HG03196 (cell line): ENCODE data around the gene JADE1.
A peak's percentile ranks its signal among the peaks of the same experiment; 100 is the strongest.

Experiments
- ATAC-seq: cut with Tn5 transposase; IDR thresholded peaks from one replicate; pipeline ENCODE4 v1.9.1; 2021; ENCODE audit not compliant: unreplicated experiment

Gene JADE1

GRCh38 chr4:128840711-128841318 lies 31.3 kb downstream of the JADE1 start:
- ATAC-seq, result no peak

DNA sequence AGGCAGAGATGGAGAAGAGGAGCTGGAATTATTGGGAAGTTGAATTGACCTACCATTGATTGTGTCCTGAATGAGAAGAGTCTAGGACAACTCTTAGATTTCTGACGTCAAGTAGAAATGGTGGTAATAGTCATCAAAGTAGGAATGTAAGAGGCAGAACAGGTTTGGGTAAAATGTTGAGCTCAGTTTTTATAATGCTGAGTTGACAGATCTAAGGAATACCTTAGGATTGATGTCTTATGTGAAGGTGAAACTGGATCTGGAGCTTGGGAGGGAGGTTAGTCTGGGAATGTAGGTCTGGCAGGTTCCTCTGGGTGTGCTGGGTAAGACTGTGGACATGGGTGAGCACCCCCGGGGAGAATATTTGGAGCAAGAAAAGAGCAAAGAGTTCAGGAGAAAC lies 31.9 kb downstream of the JADE1 start:
- no peak for ATAC-seq

DNA sequence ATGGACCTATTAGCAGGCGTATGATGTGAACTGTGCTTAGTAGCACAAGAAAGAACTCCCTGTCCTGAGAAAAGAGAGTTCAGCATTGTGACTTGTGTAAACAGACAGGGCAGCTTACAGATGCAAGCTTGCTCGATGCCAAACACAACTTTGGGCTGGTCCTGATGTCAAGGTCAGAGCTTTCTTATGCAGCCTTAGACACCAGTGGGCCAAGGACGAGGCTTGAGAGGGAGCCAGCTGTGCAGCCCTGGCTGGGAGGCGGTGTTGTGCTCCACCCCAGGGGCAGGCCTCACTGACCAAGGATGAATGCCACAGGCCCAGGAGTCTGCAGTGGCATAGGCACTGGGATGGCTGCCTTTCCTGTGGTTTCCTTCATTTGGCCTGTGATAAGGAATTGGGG lies 35.4 kb downstream of the JADE1 start:
- ATAC-seq, result no peak

DNA sequence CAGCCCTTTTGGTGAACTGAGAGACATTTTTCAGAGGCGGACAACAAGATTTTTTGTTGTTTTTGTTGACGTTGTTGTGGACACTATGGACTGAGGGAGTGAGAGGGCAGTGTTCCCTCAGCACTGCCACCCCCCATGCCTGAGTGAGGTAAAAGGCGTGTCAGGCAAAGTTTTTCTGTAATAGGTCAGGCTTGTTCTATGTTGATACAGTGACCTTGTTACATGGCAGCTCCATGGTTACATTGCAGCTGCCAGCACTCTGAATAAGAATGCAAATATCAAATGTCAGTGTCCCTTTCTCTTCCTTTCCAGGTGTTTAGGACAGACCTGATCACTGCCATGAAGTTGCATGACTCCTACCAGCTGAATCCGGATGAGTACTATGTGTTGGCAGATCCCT lies 36.6 kb downstream of the JADE1 start:
- ATAC-seq, result no peak

DNA sequence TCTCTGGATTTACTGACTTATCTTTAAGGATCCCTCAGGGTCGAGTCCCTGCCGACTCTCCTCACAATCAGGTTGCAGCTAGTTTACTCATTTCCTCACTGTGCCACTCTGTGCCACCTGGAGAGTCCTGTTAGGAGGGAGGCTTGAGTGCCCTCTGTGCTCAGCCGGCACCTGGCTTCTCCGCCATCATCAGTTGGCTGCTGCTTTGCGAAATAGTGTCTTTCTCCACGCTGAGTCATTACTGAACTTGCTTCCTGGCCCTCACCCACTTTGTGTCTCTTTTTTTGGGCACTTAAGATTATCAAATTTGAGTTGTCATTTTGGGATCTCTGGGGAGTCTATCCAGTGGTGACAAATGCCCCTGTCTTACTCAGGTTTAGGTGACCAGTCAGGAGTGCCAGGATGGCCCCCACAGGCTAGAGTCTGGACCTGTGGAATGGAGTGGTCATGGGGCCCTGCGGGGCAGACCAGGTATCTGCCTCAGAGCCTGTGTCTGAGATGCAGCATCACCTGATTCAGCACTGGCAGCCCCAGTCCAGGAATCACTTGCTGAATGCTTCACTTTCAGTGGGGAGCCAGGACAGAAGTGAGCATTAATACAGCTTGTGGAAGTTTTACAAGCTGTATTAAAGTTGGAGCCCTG lies 37.7 kb downstream of the JADE1 start:
- no peak for ATAC-seq

GRCh38 chr4:128848461-128848860 lies 39.0 kb downstream of the JADE1 start:
- no peak for ATAC-seq

GRCh38 chr4:128850252-128850651 lies 40.8 kb downstream of the JADE1 start:
- ATAC-seq, result no peak

- ATAC-seq, result no peak
Observed at GRCh38 chr4:128853741-128854140, 44.2 kb downstream of the JADE1 start.

DNA sequence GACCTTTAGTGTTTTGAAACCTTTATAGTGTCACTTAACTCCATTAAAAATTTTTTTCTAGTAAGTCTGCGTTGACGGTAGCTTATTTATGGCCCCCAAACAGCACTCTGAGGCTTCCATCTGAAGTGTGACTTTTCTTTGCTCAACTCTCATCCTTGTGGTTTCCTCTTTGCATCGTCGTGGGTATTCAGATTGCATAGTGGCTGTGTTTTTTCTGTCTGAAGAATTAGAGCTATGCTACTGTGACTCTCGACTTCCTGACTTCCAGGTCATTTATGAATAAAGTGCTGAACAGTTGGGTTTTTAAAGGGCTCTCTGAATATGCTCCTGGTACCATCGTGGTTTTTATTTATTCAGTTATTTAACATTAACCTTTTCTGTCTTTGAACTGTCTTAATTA lies 44.9 kb downstream of the JADE1 start:
- ATAC-seq, result peak; percentile 64

DNA sequence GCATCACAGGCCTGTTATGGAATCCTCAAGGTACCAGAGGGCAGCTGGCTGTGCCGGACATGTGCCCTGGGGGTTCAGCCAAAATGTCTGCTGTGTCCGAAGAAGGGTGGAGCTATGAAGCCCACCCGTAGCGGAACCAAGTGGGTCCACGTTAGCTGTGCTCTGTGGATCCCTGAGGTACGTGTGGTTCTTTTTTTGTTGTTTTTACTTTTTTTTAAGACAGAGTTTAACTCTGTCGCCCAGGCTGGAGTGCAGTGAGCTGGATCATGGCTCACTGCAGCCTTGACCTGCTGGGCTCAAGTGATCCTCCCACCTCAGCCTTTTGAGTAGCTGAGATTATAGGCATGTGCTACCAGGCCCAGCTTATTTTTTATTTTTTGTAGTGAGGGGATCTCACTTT lies 46.1 kb downstream of the JADE1 start:
- no peak for ATAC-seq

DNA sequence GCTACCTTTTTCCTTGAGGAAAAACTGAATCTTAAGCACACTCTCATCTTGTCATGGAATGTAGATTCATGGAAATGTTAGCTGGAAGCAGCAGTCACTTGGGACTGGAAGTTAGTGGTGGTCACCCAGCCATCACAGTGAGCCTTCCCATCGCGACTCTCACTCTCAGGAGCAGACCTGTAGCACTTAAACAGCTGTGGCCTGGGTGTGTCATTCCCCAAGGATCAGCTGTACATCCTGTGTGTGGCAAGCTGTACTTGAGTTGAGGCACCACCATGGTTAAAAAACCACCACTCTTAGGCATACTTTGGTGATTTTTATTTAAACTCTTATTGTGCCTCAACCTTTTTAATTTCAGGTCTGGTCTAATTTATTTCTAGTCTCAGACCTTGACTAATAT lies 46.7 kb downstream of the JADE1 start:
- no peak for ATAC-seq

GRCh38 chr4:128858879-128859671 lies 49.6 kb downstream of the JADE1 start:
- ATAC-seq, result no peak

GRCh38 chr4:128859887-128860677 lies 50.6 kb downstream of the JADE1 start:
- ATAC-seq, result no peak

DNA sequence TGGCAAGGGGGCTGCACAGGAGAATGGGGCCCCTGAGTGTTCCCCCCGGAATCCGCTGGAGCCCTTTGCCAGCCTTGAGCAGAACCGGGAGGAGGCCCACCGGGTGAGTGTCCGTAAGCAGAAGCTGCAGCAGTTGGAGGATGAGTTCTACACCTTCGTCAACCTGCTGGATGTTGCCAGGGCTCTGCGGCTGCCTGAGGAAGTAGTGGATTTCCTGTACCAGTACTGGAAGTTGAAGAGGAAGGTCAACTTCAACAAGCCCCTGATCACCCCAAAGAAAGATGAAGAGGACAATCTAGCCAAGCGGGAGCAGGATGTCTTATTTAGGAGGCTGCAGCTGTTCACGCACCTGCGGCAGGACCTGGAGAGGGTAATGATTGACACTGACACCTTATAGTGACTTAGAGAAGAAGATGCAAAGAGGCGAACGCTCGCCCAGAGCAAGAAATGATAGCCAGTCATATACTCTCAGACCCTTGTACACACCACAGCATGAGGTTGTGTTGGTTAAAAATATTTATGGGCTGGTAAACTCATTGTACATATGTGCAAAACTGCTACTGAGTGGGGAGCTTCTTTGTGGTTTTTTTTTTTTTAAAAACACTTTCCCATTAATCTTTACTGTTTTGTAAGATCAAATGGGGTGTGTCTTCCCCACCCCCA lies 52.5 kb downstream of the JADE1 start:
- peak; percentile 17 for ATAC-seq

DNA sequence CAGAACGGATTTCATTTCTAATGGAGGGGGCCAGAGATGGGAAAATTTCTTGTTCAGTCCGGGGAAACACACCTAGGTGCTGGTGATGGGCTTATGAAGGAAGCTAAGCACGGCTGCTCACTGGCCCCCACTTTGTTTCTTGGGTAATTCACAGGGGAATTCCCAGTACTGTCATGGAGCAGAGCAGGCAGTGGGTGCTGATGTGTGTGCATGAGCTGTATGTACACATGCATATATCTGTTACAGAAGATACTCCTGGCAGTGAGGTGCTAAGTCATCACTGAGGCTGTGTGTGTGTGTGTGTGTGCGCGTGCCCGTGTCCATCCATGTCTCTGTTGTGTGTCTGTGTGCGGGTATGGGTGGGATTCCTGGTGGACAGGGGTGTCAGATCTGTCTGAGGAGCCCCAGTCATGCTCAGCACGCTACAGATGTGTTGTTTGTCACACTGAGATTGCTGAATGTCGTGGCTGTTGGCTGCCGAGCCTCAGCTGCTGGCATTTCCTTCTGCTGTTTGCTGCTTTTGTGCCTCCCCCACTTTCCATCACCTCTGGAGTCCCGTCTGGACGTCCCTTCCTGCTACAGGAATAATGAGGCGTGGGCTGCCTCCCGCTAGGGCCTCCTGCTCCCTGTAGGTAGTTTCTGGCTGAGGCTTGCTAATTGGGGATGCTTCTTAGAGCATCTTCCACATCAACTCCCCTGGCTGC lies 53.3 kb downstream of the JADE1 start:
- peak; percentile 57 for ATAC-seq

- ATAC-seq, result no peak
Observed at GRCh38 chr4:128863312-128864075, 54.0 kb downstream of the JADE1 start.

DNA sequence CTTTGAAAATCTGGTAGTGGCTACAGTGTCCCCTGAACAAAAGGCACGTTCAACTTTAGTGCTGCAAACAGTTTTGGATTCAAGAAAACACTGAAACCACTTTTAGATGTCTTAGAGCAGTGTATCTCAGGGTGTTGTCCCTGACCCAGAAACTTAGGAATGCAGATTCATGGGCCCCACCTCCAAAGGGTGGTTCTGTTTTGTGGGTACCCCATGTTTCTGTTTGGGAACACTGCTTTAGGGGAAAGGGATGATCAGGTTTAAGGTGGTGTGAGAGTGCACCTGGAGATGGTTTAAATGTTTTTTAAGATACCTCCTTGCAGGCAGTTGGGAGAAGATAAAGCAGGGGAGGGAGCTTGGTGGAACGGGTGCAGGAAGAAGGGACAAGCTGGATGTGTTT lies 55.6 kb downstream of the JADE1 start:
- ATAC-seq, result no peak

DNA sequence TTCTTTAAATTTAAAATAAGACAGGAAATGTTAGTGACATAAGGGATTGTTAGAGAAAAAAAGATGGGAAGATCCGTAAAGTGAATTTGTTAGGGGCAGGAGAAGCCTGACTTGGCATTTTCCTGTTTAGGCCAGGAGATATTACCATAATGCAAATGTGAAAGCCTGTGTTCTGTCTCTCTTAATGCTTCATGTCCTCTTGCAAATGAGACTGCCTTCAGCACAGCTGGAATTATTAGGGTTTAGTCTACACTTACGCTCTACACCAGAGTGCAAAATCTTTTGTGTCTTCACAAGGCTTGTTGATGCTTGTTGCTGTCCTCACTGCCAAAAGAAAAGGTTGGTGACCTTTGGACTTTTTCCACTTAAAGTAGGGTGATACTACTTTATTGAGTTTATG lies 56.8 kb downstream of the JADE1 start:
- no peak for ATAC-seq

- ATAC-seq, result no peak
Observed at GRCh38 chr4:128866691-128867090, 57.2 kb downstream of the JADE1 start.

GRCh38 chr4:128868758-128869157 lies 59.3 kb downstream of the JADE1 start:
- ATAC-seq, result no peak
